PFSK-1 (cell line): ENCODE data around the gene CGB2.
"Not testable (repeated sequence)": the region's sequence is repeated elsewhere in the genome, so short reads cannot be mapped to it uniquely, and the experiment has no call there.

ENCODE experiments used
- FOXP2 ChIP-seq: optimal IDR thresholded peaks from 2 replicates; pipeline ENCODE3; 2011; ENCODE audit warnings: borderline replicate concordance, control low read depth, inconsistent platforms; ENCODE audit not compliant: insufficient read depth; ENCODE audit errors: extremely low read length, extremely low read depth
- POLR2AphosphoS5 ChIP-seq: IDR thresholded peaks from 2 replicates; pipeline ENCODE4 v1.6.1; 2012; ENCODE audit warnings: low read depth, mild to moderate bottlenecking, control low read depth, low read length, moderate library complexity
- REST ChIP-seq, 2 experiments: IDR thresholded peaks; 2 replicates each; pipeline versions ENCODE4 v1.6.1 to v1.8.0; 2011 to 2012; ENCODE audit warnings: low read depth in 2 of 2, low read length in 2 of 2, control low read depth in 1 of 2, inconsistent platforms in 1 of 2, mild to moderate bottlenecking in 1 of 2, moderate library complexity in 1 of 2; ENCODE audit not compliant: insufficient read depth in 1 of 2
- SIN3A ChIP-seq: IDR thresholded peaks from 2 replicates; pipeline ENCODE4 v1.6.1; 2012; ENCODE audit warnings: mild to moderate bottlenecking, low read length, moderate library complexity, borderline replicate concordance; ENCODE audit not compliant: insufficient read depth
- TAF1 ChIP-seq: IDR thresholded peaks from 2 replicates; pipeline ENCODE4 v1.6.1; 2012; ENCODE audit warnings: low read length, control low read depth, borderline replicate concordance; ENCODE audit not compliant: insufficient read depth

Gene CGB2

GRCh38 chr19:49020931-49021895, 10.5 kb upstream of the CGB2 start:
- TF ChIP-seq REST (IDR thresholded peaks at IDR 0.05; ENCODE audit: insufficient read depth in 1 of 2, low read depth in 2 of 2, low read length in 2 of 2): no peak
- TF ChIP-seq TAF1: peak; percentile 32; the same call in 1 of the 2 replicates
- TF ChIP-seq SIN3A: no peak

GRCh38 chr19:49022116-49022515, 9.6 kb upstream of the CGB2 start:
- no peak for TF ChIP-seq REST (IDR thresholded peaks at IDR 0.05; ENCODE audit: insufficient read depth in 1 of 2, low read depth in 2 of 2, low read length in 2 of 2)
- no peak for TF ChIP-seq TAF1
- no peak for TF ChIP-seq FOXP2
- TF ChIP-seq POLR2AphosphoS5: no peak

- TF ChIP-seq POLR2AphosphoS5; SIN3A; REST (IDR thresholded peaks at IDR 0.05; ENCODE audit: insufficient read depth in 1 of 2, low read depth in 2 of 2, low read length in 2 of 2): not testable (repeated sequence)
Measured at GRCh38 chr19:49024233-49024632, 7.5 kb upstream of the CGB2 start, which contains the start of gene CGB3. Gene CGB3 (minus strand): TSS chr19:49024333. CDS start chr19:49023971, 362 bp downstream.

GRCh38 chr19:49036815-49037214, 5.1 kb downstream of the CGB2 start, which contains the start of gene CGB1:
Gene CGB1 (minus strand): TSS chr19:49036895. CDS start chr19:49036711, 184 bp downstream.
- not testable (repeated sequence) for TF ChIP-seq REST (IDR thresholded peaks at IDR 0.05; ENCODE audit: insufficient read depth in 1 of 2, low read depth in 2 of 2, low read length in 2 of 2); POLR2AphosphoS5; FOXP2
